Measurements from ENCODE around the gene KATNAL2. TPM values are rescaled to one million over a fixed set of nuclear protein-coding genes. Genes with fewer than 3 reads are reported as not detected.

KATNAL2 gene
- total RNA-seq, 1 experiment from 2014 or later: 21.7 TPM

DNA sequence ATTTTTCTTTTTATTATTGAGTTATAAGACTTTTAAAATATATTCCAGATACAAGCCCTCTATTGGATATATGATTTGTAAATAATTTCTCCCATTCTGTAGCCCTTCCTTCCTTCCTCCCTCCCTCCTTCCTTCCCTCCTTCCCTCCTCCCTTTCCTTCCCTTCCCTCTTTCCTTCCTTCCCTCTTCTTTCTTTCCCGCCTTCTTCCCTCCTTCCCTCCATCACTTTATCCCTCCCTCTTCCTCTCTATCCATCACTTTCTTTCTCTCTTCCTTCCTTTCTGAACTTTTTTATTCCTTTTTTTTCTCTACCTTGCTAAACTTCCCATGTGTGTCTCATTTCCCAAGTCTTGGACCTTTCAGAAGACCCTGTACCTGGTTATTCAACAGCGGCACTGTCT, 163.5 kb downstream of the KATNAL2 start:
- Histone ChIP-seq H2BK15ac (ENCODE audit: low read depth, low read length) (no peak overlapping the region), H3K4me1 (ENCODE audit: insufficient read depth, low read length) (peaks cover 3% of the 10 kb centered on the region; the same call in 1 of the 2 replicates), H4K91ac (ENCODE audit: insufficient read length, low read depth, low read length) (no peak overlapping the region), H3T11ph (ENCODE audit: low read length) (no peak overlapping the region), H3K14ac (ENCODE audit: insufficient read depth, low read length) (no peak overlapping the region), H3K23me2 (ENCODE audit: insufficient read length, low read depth, low read length, poor library complexity, severe bottlenecking) (no peaks in the 10 kb centered on the region), H4K8ac (replicated peaks; ENCODE audit: insufficient read length, low read depth, low read length) (no peak overlapping the region), H2BK5ac (ENCODE audit: insufficient read length, low read length) (no peak overlapping the region), H4K20me1 (ENCODE audit: control insufficient read depth, insufficient read depth, insufficient read length) (no peaks in the 10 kb centered on the region), H2AFZ (ENCODE audit: low read length) (no peak overlapping the region), H3K4me2 (ENCODE audit: insufficient read depth, insufficient read length, low read length) (no peak overlapping the region), H3K18ac (ENCODE audit: insufficient read length, low read depth, low read length) (no peak overlapping the region), H2BK20ac (ENCODE audit: low read depth, low read length, poor library complexity, severe bottlenecking) (no peak overlapping the region), H3K79me2 (ENCODE audit: insufficient read depth, low read length) (no peaks in the 10 kb centered on the region), H3K4ac (ENCODE audit: low read depth, low read length) (no peak overlapping the region), H3K27ac (ENCODE audit: insufficient read length, low read depth, low read length) (no peak overlapping the region), H3K23ac (ENCODE audit: insufficient read length, low read depth, low read length) (no peak overlapping the region), H2BK120ac (ENCODE audit: low read depth, low read length, poor library complexity, severe bottlenecking) (no peak overlapping the region), H2BK12ac (ENCODE audit: insufficient read length, low read depth, low read length) (no peak overlapping the region), H3K79me1 (ENCODE audit: insufficient read depth, low read depth, low read length, poor library complexity, severe bottlenecking) (no peaks in the 10 kb centered on the region), H3K27me3 (ENCODE audit: insufficient read depth, low read length) (no peaks in the 10 kb centered on the region), H3K9ac (ENCODE audit: extremely low read depth, insufficient read length, low read length) (no peak overlapping the region), H3K56ac (ENCODE audit: insufficient read length, low read depth, low read length) (no peak overlapping the region), H4K5ac (ENCODE audit: insufficient read length, low read depth, low read length) (no peak overlapping the region), H2AK5ac (ENCODE audit: insufficient read length, low read length) (no peak overlapping the region), H3K9me3 (ENCODE audit: control insufficient read depth, low read depth, low read length) (no peaks in the 10 kb centered on the region)
- DNase-seq: no peak
- Mint-ChIP-seq H3K4me1 (peaks cover 0 to 6% of the 10 kb centered on the region in 2 experiments; a peak in 3 of 4 replicates), H3K9me3 (no peaks in the 10 kb centered on the region), H3K4me3 (no peak overlapping the region), H3K36me3 (ENCODE audit: insufficient read depth in 1 of 3, low read depth in 3 of 3) (no peaks in the 10 kb centered on the region; a peak in 1 of 7 replicates), H3K27ac (no peak overlapping the region), H3K27me3 (ENCODE audit: low read depth) (no peaks in the 10 kb centered on the region)
- TF ChIP-seq, protein P1, sequence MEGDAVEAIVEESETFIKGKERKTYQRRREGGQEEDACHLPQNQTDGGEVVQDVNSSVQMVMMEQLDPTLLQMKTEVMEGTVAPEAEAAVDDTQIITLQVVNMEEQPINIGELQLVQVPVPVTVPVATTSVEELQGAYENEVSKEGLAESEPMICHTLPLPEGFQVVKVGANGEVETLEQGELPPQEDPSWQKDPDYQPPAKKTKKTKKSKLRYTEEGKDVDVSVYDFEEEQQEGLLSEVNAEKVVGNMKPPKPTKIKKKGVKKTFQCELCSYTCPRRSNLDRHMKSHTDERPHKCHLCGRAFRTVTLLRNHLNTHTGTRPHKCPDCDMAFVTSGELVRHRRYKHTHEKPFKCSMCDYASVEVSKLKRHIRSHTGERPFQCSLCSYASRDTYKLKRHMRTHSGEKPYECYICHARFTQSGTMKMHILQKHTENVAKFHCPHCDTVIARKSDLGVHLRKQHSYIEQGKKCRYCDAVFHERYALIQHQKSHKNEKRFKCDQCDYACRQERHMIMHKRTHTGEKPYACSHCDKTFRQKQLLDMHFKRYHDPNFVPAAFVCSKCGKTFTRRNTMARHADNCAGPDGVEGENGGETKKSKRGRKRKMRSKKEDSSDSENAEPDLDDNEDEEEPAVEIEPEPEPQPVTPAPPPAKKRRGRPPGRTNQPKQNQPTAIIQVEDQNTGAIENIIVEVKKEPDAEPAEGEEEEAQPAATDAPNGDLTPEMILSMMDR (conservative IDR thresholded peaks at IDR 0.05): no peak
- WGBS (ENCODE audit: extremely low coverage, insufficient read length, low lambda C conversion rate): 93% methylated on average over 1 of the region's 2 CpGs
